ENCODE results near the gene MICOS13.

- TF ChIP-seq CTCF (IDR thresholded peaks at IDR 0.05; ENCODE audit: low read depth, low read length, poor library complexity, severe bottlenecking): no peak
- TF ChIP-seq EZH2phosphoT487 (IDR thresholded peaks at IDR 0.05; ENCODE audit: borderline replicate concordance, low read length): no peak
These were observed 15.4 kb upstream of the MICOS13 start for GRCh38 chr19:5695649-5696195.
